Measurements from ENCODE around the gene CTPS1. TPM values are rescaled to one million over a fixed set of nuclear protein-coding genes. Genes with fewer than 3 reads are reported as not detected.

CTPS1 gene
- total RNA-seq, 2 experiments from 2014 or later = 100 to 102 TPM

DNA sequence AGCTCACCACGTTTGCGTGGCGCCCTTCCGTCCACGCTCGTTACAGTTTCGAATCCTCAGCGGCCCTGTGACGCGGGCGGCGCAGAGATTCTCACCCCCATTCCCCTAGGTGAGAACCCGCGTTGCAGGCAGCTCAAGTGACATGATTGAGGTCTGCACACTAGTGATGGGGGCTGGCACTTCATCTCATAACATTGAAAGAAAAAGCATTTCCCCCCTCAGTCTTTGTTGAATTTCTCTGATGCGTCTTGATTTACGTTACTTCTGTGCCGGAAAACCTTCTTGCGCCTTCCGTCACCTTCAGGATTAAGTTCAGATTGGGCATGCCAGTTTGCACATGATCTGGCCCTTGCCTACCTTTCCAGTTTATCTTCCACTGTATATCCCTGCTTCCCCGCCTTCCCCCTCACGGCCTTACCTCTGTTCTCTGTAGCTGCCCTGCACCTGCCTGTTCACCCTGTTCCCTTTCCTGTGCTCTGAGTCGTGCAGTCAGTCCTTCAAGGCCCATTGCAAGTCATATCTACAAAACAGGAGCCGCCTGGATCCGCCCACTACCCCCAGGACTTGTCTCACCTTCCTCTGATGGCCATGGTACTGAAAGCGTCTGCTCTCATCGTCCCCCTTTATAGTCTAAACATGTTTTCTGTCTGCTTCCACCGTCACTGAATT is 1.1 kb downstream of the CTPS1 start:
- peak; percentile 14 for ATAC-seq
- Mint-ChIP-seq H3K36me3 (ENCODE audit: low read depth) (peaks cover 53% of the 10 kb centered on the region), H3K27ac (peak overlapping the region; percentile 94), H3K9me3 (no peaks in the 10 kb centered on the region), H3K4me3 (peak overlapping the region; percentile 91), H3K27me3 (no peaks in the 10 kb centered on the region), H3K4me1 (ENCODE audit: low read depth) (peaks cover 59% of the 10 kb centered on the region)
- peak; percentile 79 for DNase-seq
- no peak for TF ChIP-seq CTCF (IDR thresholded peaks at IDR 0.05)
- intact Hi-C loops (cut with micrococcal nuclease) = no loop called here
- ChIA-PET CTCF (interaction anchor here (0.8 to 2.0 kb wide), 3 partner anchors 23 to 118 kb away, joined by 3 to 12 read pairs (median 6); partner anchors contain the start of gene CITED4), POLR2A (interaction anchor here (0.7 to 2.4 kb wide), 20 partner anchors 8 to 449 kb away, joined by 3 to 17 read pairs (median 4); partner anchors contain the start of genes CITED4, NFYC, SLFNL1 and ZNF684)

- H3K36me3 Mint-ChIP-seq (ENCODE audit: low read depth) = peaks cover 65% of the 10 kb centered on the region
- no peaks in the 10 kb centered on the region for H3K27me3 Mint-ChIP-seq
- no peak for TF ChIP-seq CTCF (IDR thresholded peaks at IDR 0.05)
- ChIA-PET POLR2A (interaction anchor here (1.5 to 7.4 kb wide), 4 partner anchors 10 to 21 kb away, joined by 5 to 67 read pairs (median 12); no protein-coding TSS in a partner anchor), CTCF (no interaction called here)
- no peak for DNase-seq
- no peak for ATAC-seq
- no peaks in the 10 kb centered on the region for H3K9me3 Mint-ChIP-seq
- peaks cover 61% of the 10 kb centered on the region for H3K4me1 Mint-ChIP-seq (ENCODE audit: low read depth)
- intact Hi-C loops (cut with micrococcal nuclease) = no loop called here
- H3K27ac Mint-ChIP-seq = peak overlapping the region; percentile 83
- H3K4me3 Mint-ChIP-seq = peak overlapping the region; percentile 91
Observed at GRCh38 chr1:40981691-40982448, 2.4 kb downstream of the CTPS1 start.

GRCh38 chr1:40982721-40983120 is 3.2 kb downstream of the CTPS1 start:
- H3K27me3 Mint-ChIP-seq = no peaks in the 10 kb centered on the region
- DNase-seq = no peak
- ChIA-PET POLR2A (interaction anchor here (1.5 to 7.4 kb wide), 3 partner anchors 10 to 20 kb away, joined by 5 to 67 read pairs (median 7); no protein-coding TSS in a partner anchor), CTCF (interaction anchor here (1.2 kb wide), 1 partner anchor 21 kb away, joined by 8 read pairs; no protein-coding TSS in a partner anchor)
- peak overlapping the region; percentile 91 for H3K4me3 Mint-ChIP-seq
- no peak for TF ChIP-seq CTCF (IDR thresholded peaks at IDR 0.05)
- peak overlapping the region; percentile 83 for H3K27ac Mint-ChIP-seq
- peaks cover 56% of the 10 kb centered on the region for H3K4me1 Mint-ChIP-seq (ENCODE audit: low read depth)
- no peak for ATAC-seq
- H3K9me3 Mint-ChIP-seq = no peaks in the 10 kb centered on the region
- peaks cover 73% of the 10 kb centered on the region for H3K36me3 Mint-ChIP-seq (ENCODE audit: low read depth)
- intact Hi-C loops (cut with micrococcal nuclease) = no loop called here

GRCh38 chr1:40983286-40983685 is 3.8 kb downstream of the CTPS1 start:
- DNase-seq (no peak), ATAC-seq (no peak)
- Mint-ChIP-seq H3K4me1 (ENCODE audit: low read depth) (peaks cover 56% of the 10 kb centered on the region), H3K4me3 (peak overlapping the region; percentile 27), H3K27me3 (no peaks in the 10 kb centered on the region), H3K9me3 (no peaks in the 10 kb centered on the region), H3K27ac (peak overlapping the region; percentile 83), H3K36me3 (ENCODE audit: low read depth) (peaks cover 77% of the 10 kb centered on the region)
- no peak for TF ChIP-seq CTCF (IDR thresholded peaks at IDR 0.05)
- CTCF ChIA-PET = interaction anchor here (1.2 kb wide), 1 partner anchor 21 kb away, joined by 8 read pairs; no protein-coding TSS in a partner anchor
- POLR2A ChIA-PET = interaction anchor here (1.5 to 7.4 kb wide), 3 partner anchors 9 to 20 kb away, joined by 5 to 67 read pairs (median 7); no protein-coding TSS in a partner anchor
- intact Hi-C loops (cut with micrococcal nuclease) = no loop called here

Measured in activated CD8-positive, alpha-beta T cell treated with anti-CD3 and anti-CD28 coated beads for 36 hours (primary cell).